Lung (tissue), 12 donors: ENCODE measurements around the gene TTYH3. TPM values are rescaled to one million over a fixed set of nuclear protein-coding genes. Genes with fewer than 3 reads are reported as not detected.
"Not testable (repeated sequence)": the region's sequence is repeated elsewhere in the genome, so short reads cannot be mapped to it uniquely, and the experiment has no call there.

ENCODE experiments used
- ATAC-seq: fragments of 200-7000 bp; cut with Tn5 transposase; one replicate; pipeline ENCODE4 v1.9.1; 2020; ENCODE audit warnings: moderate number of reproducible peaks; ENCODE audit not compliant: insufficient read depth, low FRiP score
- DNase-seq, 3 donors: peaks; one replicate each; pipeline ENCODE4 v3.0.0-alpha.2; 2013 to 2017
- H3K27ac ChIP-seq, 2 donors: one replicate each; pipeline ENCODE4 v1.5.1; 2013; ENCODE audit warnings: mild to moderate bottlenecking in 2 of 2, moderate library complexity in 2 of 2, control low read depth in 1 of 2, inconsistent platforms in 1 of 2, low read depth in 1 of 2, low read length in 1 of 2
- H3K27me3 ChIP-seq, 3 donors: one replicate each; pipeline ENCODE4 v1.5.1; 2013; ENCODE audit warnings: low read length in 2 of 3; ENCODE audit not compliant: control insufficient read depth in 3 of 3, insufficient read depth in 3 of 3
- H3K36me3 ChIP-seq, 4 donors: one replicate each; pipeline ENCODE4 v1.5.1; 2013; ENCODE audit warnings: low read length in 4 of 4, mild to moderate bottlenecking in 1 of 4, moderate library complexity in 1 of 4; ENCODE audit not compliant: control insufficient read depth in 4 of 4, insufficient read depth in 4 of 4
- H3K4me1 ChIP-seq, 5 donors: one replicate each; pipeline ENCODE4 v1.5.1; 2013; ENCODE audit warnings: low read length in 5 of 5, mild to moderate bottlenecking in 2 of 5, moderate library complexity in 1 of 5; ENCODE audit not compliant: control insufficient read depth in 5 of 5, insufficient read depth in 5 of 5
- H3K4me3 ChIP-seq: one replicate; pipeline ENCODE4 v1.5.1; 2013; ENCODE audit warnings: mild to moderate bottlenecking, control low read depth, moderate library complexity
- H3K9ac ChIP-seq, 2 donors: one replicate each; pipeline ENCODE4 v1.5.1; 2013; ENCODE audit warnings: low read length in 2 of 2, control low read depth in 1 of 2; ENCODE audit not compliant: insufficient read depth in 1 of 2
- H3K9me3 ChIP-seq, 4 donors: one replicate each; pipeline ENCODE4 v1.5.1; 2013; ENCODE audit warnings: low read length in 3 of 4, mild to moderate bottlenecking in 1 of 4, moderate library complexity in 1 of 4; ENCODE audit not compliant: control insufficient read depth in 4 of 4, insufficient read depth in 3 of 4
- CTCF ChIP-seq: IDR thresholded peaks from 2 replicates; pipeline ENCODE4 v1.5.1; 2012; ENCODE audit warnings: mild to moderate bottlenecking; ENCODE audit errors: control extremely low read depth, extremely low read depth
- WGBS, 2 donors: extraction: QIAGEN DNeasy Blood & Tissue Kit; methylation state at CpG; one replicate each; pipeline ENCODE4 v1.1.7; 2013; 5-methylcytosine and 5-hydroxymethylcytosine counted together
- polyA plus RNA-seq, 2 donors: library from polyadenylated mRNA; stranded (reverse); fragments of 200-250 nt; gene quantifications; one replicate each; pipeline ENCODE4 v1.2.1, GENCODE V29; 2013
- total RNA-seq, 2 donors: library from RNA; depleted of rRNA in 1 of 2; stranded (reverse); fragments of >200 nt in 1 of 2; gene quantifications; one replicate each; pipeline ENCODE4 v1.2.1, GENCODE V29; 2014 to 2021
- donor health status: control.
- donor health status: control.
- donor health status: Bipolar disorder and iron deficiency.
- donor health status: healthy.
- donor health status: DM: yes; HTN: yes; CAD: no.

TTYH3 gene
- total and polyA plus RNA-seq, 4 donors, result 14.3 to 74.0 (median 55.8) TPM

DNA sequence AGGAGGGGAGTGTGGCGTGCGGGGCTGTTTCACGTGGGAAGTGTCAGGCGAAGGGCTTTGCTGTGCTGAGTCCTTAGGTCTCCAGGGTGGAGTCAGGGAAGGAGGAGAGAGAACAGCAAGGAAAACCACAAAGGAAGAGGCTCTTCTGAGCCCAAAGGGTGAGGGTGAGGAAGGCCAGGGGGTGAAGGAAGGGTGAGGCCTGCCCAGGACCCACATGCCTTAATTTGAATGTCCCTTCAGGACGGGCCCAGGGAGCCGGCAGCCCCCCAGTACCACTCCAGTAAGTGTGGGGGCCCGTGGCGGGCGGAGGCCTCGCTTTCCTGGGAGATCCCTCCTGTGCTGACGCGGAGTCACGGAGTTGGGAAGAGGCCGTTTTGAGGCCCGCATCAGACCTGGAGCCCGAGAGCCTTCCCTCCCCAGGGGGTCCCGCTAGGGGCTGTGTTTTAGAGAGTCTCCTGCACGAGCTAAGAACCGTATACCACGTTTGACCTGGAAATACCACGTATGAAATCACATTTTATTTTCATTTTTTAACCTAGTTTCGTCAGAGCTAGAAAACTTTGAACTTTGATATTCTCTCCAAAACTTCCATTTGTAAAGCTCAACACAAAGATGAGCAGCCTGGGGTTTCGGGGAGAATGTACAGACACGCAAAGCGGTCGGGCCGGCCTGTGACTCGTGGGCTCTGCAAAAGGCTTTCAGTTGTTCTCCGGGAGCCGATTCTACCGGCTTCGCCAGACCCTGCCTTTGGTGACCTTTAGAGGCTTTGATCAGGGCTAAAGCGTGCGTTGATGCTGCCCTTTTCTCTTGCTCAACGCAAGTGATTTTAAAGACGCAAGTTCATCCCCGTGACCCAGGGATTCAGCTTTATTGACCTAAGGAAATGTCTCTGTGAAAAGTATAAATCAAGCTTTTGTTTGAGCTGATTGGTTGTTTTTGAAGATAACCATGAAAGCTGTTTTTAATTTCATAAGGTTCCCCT lies 23.6 kb upstream of the TTYH3 start:
- no peak overlapping the region for H3K4me3 ChIP-seq
- H3K9ac ChIP-seq, result no peak overlapping the region

DNA sequence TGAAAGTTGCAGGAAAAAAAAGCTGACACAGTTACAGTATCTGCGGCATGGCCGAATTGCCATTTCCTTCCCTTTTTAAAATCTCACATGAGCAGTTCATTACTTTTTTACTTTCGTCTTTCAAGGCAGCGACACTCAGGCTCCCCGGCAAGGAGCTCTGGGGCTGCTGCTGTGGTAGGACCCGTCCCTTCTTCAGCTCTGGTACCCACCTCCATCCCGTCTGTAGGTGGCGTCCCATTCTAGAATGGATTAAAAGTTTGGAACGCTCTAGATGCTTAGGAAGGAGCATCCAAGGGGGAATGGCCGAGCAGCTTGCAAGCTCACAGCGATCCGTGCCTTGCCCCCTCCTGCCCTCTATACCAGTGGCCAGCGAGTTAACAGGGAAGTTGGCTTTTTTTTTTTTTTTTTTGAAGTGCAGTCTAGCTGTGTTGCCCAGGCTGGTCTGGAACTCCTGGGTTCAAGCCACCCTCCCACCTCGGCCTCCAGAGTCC lies 22.8 kb upstream of the TTYH3 start:
- TF ChIP-seq CTCF, result no peak
- Histone ChIP-seq H3K4me1 (peaks cover 0 to 38% (median 11%) of the 10 kb centered on the region in 5 donors), H3K27me3 (no peaks in the 10 kb centered on the region), H3K36me3 (peaks cover 0 to 9% (median 1%) of the 10 kb centered on the region in 4 donors), H3K4me3 (no peak overlapping the region), H3K9me3 (no peaks in the 10 kb centered on the region), H3K9ac (no peak overlapping the region), H3K27ac (peak overlapping the region in 1 of 2 donors; percentile 64)
- 24 to 54% methylated on average over 14 of the region's 14 CpGs for WGBS, 2 donors
- DNase-seq, result peak; percentile 61 to 79 (median 73)
- no peak for ATAC-seq

More for the DNA sequence above, 23.6 kb upstream of the TTYH3 start:
- Histone ChIP-seq H3K27me3 (no peaks in the 10 kb centered on the region), H3K27ac (peak overlapping the region; percentile 43 to 92), H3K36me3 (peaks cover 0 to 9% (median 1%) of the 10 kb centered on the region in 4 donors), H3K9me3 (no peaks in the 10 kb centered on the region), H3K4me1 (peaks cover 0 to 31% (median 5%) of the 10 kb centered on the region in 5 donors)
- DNase-seq (no peak), ATAC-seq (no peak)
- 57 to 79% methylated on average over 34 to 37 of the region's 37 CpGs for WGBS, 2 donors
- TF ChIP-seq CTCF, result no peak

GRCh38 chr7:2609646-2610045 lies 22.1 kb upstream of the TTYH3 start:
- not testable (repeated sequence) for H3K9ac ChIP-seq, H3K36me3 ChIP-seq, H3K4me3 ChIP-seq, H3K27me3 ChIP-seq, DNase-seq, H3K9me3 ChIP-seq, ATAC-seq, H3K27ac ChIP-seq
- peaks cover 0 to 45% (median 13%) of the 10 kb centered on the region in 5 donors for H3K4me1 ChIP-seq
- WGBS, 2 donors, result 92 to 99% methylated on average over 6 of the region's 6 CpGs

DNA sequence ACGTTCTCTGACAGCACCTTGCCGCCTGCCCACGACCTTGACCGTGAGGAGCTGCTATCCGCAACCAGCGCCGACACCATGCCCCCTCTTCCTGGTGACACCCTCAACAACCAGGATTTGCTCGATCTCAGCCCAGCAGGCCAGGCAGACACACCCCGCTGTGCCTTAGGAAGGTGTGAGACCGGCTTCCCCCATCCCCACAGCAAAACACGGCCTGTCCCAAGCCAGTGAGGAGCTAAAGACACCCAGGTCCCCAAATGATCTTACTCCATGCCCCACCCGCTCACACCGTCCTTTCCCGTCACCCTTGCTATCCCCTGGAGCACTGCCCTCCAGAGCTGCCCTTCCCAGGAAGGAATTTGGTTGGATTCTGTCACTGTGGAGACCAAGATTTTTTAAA lies 21.3 kb upstream of the TTYH3 start:
- Histone ChIP-seq H3K27me3 (no peaks in the 10 kb centered on the region), H3K4me3 (no peak overlapping the region), H3K9ac (no peak overlapping the region), H3K27ac (no peak overlapping the region), H3K4me1 (peaks cover 0 to 51% (median 13%) of the 10 kb centered on the region in 5 donors), H3K36me3 (peaks cover 0 to 7% (median 1%) of the 10 kb centered on the region in 4 donors), H3K9me3 (no peaks in the 10 kb centered on the region)
- 95 to 97% methylated on average over 14 of the region's 14 CpGs for WGBS, 2 donors
- DNase-seq (no peak), ATAC-seq (no peak)
- no peak for TF ChIP-seq CTCF
